Neural cell (in vitro differentiated cells): ENCODE data around the gene RHEBL1. TPM values are rescaled to one million over a fixed set of nuclear protein-coding genes. Genes with fewer than 3 reads are reported as not detected.

Experiments
- H2AFZ ChIP-seq: fragments of 200-600, 300-800 bp; sonication (generic), shearing (Covaris generic); 2 replicates; pipeline ENCODE4 v1.6.0; 2014; ENCODE audit warnings: low read depth, mild to moderate bottlenecking, antibody characterized with exemption, low read length, moderate library complexity
- H3F3A ChIP-seq: fragments of 200-600 bp; shearing (Covaris generic); 2 replicates; pipeline ENCODE4 v1.6.1; 2016; ENCODE audit warnings: mild to moderate bottlenecking, moderate library complexity, mixed read lengths, antibody characterized with exemption, low read length; ENCODE audit not compliant: insufficient read depth, poor library complexity, severe bottlenecking
- H3K27ac ChIP-seq: fragments of 200-600, 300-800 bp; sonication (generic), shearing (Covaris generic); 2 replicates; pipeline ENCODE4 v1.5.1; 2014; ENCODE audit warnings: mild to moderate bottlenecking, low read length, moderate library complexity
- H3K27me3 ChIP-seq: fragments of 300-800, 200-600 bp; sonication (generic), shearing (Covaris generic); 2 replicates; pipeline ENCODE4 v1.6.0; 2014; ENCODE audit warnings: mild to moderate bottlenecking, low read depth, low read length, moderate library complexity; ENCODE audit not compliant: insufficient read depth
- H3K36me3 ChIP-seq: fragments of 300-800, 200-600 bp; sonication (generic), shearing (Covaris generic); 2 replicates; pipeline ENCODE4 v1.5.1; 2014; ENCODE audit warnings: mild to moderate bottlenecking, antibody characterized with exemption, low read length, moderate library complexity; ENCODE audit not compliant: insufficient read depth
- H3K4me2 ChIP-seq: fragments of 300-800, 200-600 bp; sonication (generic), shearing (Covaris generic); 2 replicates; pipeline ENCODE4 v1.6.0; 2014; ENCODE audit warnings: mild to moderate bottlenecking, low read length
- H3K4me3 ChIP-seq: fragments of 300-800, 200-600 bp; sonication (generic), shearing (Covaris generic); 2 replicates; pipeline ENCODE4 v1.5.1; 2014; ENCODE audit warnings: mild to moderate bottlenecking, low read length, moderate library complexity
- H3K79me2 ChIP-seq: fragments of 200-600 bp; shearing (Covaris generic); replicated peaks from 2 replicates; pipeline ENCODE4 v1.6.0; 2014; ENCODE audit warnings: mild to moderate bottlenecking, low read length, moderate library complexity; ENCODE audit not compliant: insufficient read depth
- H3K9ac ChIP-seq: fragments of 300-800, 200-600 bp; sonication (generic), shearing (Covaris generic); 2 replicates; pipeline ENCODE4 v1.6.1; 2016; ENCODE audit warnings: mild to moderate bottlenecking, low read length, mixed read lengths
- H3K9me2 ChIP-seq: fragments of 200-600 bp; shearing (Covaris generic); 2 replicates; pipeline ENCODE4 v1.6.1; 2016; ENCODE audit warnings: mild to moderate bottlenecking, low read length, mixed read lengths; ENCODE audit not compliant: insufficient read depth
- H3K9me3 ChIP-seq: fragments of 200-600, 300-800 bp; sonication (generic), shearing (Covaris generic); 2 replicates; pipeline ENCODE4 v1.6.1; 2016; ENCODE audit warnings: mild to moderate bottlenecking, mixed run types, low read length, moderate library complexity, mixed read lengths
- H4K20me1 ChIP-seq: fragments of 200-600 bp; shearing (Covaris generic); 2 replicates; pipeline ENCODE4 v1.6.1; 2016; ENCODE audit warnings: mild to moderate bottlenecking, mixed run types; ENCODE audit not compliant: insufficient read depth
- CTCF ChIP-seq: fragments of 450-650 bp; IDR thresholded peaks from 2 replicates; pipeline ENCODE4 v1.5.1; 2014; ENCODE audit warnings: antibody characterized with exemption, mild to moderate bottlenecking, moderate library complexity; ENCODE audit not compliant: poor library complexity, severe bottlenecking
- EP300 ChIP-seq: fragments of 450-650 bp; conservative IDR thresholded peaks from 2 replicates; pipeline ENCODE4 v1.6.1; 2014; ENCODE audit warnings: antibody characterized with exemption, mild to moderate bottlenecking, moderate library complexity; ENCODE audit not compliant: poor library complexity, severe bottlenecking
- EZH2 ChIP-seq: fragments of 200-600, 300-800 bp; shearing (Covaris generic), sonication (generic); IDR thresholded peaks from 2 replicates; pipeline ENCODE4 v1.6.1; 2014; ENCODE audit warnings: antibody characterized with exemption, low read length, borderline replicate concordance, mild to moderate bottlenecking; ENCODE audit not compliant: insufficient read depth, poor library complexity, severe bottlenecking
- MXI1 ChIP-seq: fragments of 450-650 bp; conservative IDR thresholded peaks from 2 replicates; pipeline ENCODE4 v1.6.1; 2014; ENCODE audit warnings: antibody characterized with exemption, mild to moderate bottlenecking; ENCODE audit not compliant: poor library complexity, severe bottlenecking
- POLR2AphosphoS5 ChIP-seq: IDR thresholded peaks from 2 replicates; pipeline ENCODE4 v1.6.1; 2012
- RAD21 ChIP-seq: fragments of 450-650 bp; conservative IDR thresholded peaks from 2 replicates; pipeline ENCODE4 v1.6.1; 2014; ENCODE audit warnings: antibody characterized with exemption, mild to moderate bottlenecking, moderate library complexity
- REST ChIP-seq: IDR thresholded peaks from 2 replicates; pipeline ENCODE4 v1.6.1; 2012; ENCODE audit warnings: borderline replicate concordance
- SMC3 ChIP-seq: fragments of 450-650 bp; conservative IDR thresholded peaks from 2 replicates; pipeline ENCODE4 v1.6.1; 2014; ENCODE audit warnings: antibody characterized with exemption, mild to moderate bottlenecking, moderate library complexity; ENCODE audit not compliant: poor library complexity
- TAF1 ChIP-seq: IDR thresholded peaks from 2 replicates; pipeline ENCODE4 v1.6.1; 2012; ENCODE audit warnings: low read depth
- polyA plus RNA-seq: library from polyadenylated mRNA; depleted of rRNA; stranded (reverse); fragments of >200 nt; gene quantifications from 2 replicates; pipeline ENCODE4 v1.2.3, GENCODE V29; 2014

Gene RHEBL1
- polyA plus RNA-seq, 1 donor from 2014 or later: 0.68 TPM

- no peak overlapping the region for H3K9ac ChIP-seq
- H3K4me3 ChIP-seq: no peak overlapping the region
- H2AFZ ChIP-seq: no peak overlapping the region
- no peaks in the 10 kb centered on the region for H3K36me3 ChIP-seq
- no peaks in the 10 kb centered on the region for H3K9me3 ChIP-seq
- no peaks in the 10 kb centered on the region for H3K27me3 ChIP-seq
- no peaks in the 10 kb centered on the region for H3K9me2 ChIP-seq
- no peak for TF ChIP-seq MXI1
- TF ChIP-seq EP300: no peak
- TF ChIP-seq CTCF: no peak
- no peak for TF ChIP-seq SMC3
- no peak for TF ChIP-seq POLR2AphosphoS5
- no peak for TF ChIP-seq RAD21
- TF ChIP-seq EZH2: no peak
- no peak for TF ChIP-seq TAF1
- TF ChIP-seq REST: no peak
- no peak overlapping the region for H3K27ac ChIP-seq
- no peaks in the 10 kb centered on the region for H4K20me1 ChIP-seq
- no peak overlapping the region for H3K4me2 ChIP-seq
- H3K79me2 ChIP-seq: no peaks in the 10 kb centered on the region
- no peaks in the 10 kb centered on the region for H3F3A ChIP-seq
Observed at GRCh38 chr12:49037947-49038237, 31.9 kb downstream of the RHEBL1 start.

GRCh38 chr12:49037111-49037946 lies 32.5 kb downstream of the RHEBL1 start:
- Histone ChIP-seq H3K27me3 (no peaks in the 10 kb centered on the region), H3K4me3 (no peak overlapping the region), H3F3A (no peaks in the 10 kb centered on the region), H3K27ac (no peak overlapping the region), H3K36me3 (no peaks in the 10 kb centered on the region), H2AFZ (no peak overlapping the region), H3K9me3 (no peaks in the 10 kb centered on the region), H3K4me2 (no peak overlapping the region), H3K9ac (no peak overlapping the region), H4K20me1 (no peaks in the 10 kb centered on the region), H3K9me2 (no peaks in the 10 kb centered on the region), H3K79me2 (no peaks in the 10 kb centered on the region)
- no peak for TF ChIP-seq CTCF
- no peak for TF ChIP-seq MXI1
- TF ChIP-seq RAD21: no peak
- TF ChIP-seq REST: no peak
- no peak for TF ChIP-seq EP300
- TF ChIP-seq TAF1: no peak
- no peak for TF ChIP-seq EZH2
- TF ChIP-seq POLR2AphosphoS5: no peak
- TF ChIP-seq SMC3: no peak
